ENCODE data around the gene KRTCAP2.
"Not testable (repeated sequence)": the region's sequence is repeated elsewhere in the genome, so short reads cannot be mapped to it uniquely, and the experiment has no call there.

KRTCAP2 gene

DNA sequence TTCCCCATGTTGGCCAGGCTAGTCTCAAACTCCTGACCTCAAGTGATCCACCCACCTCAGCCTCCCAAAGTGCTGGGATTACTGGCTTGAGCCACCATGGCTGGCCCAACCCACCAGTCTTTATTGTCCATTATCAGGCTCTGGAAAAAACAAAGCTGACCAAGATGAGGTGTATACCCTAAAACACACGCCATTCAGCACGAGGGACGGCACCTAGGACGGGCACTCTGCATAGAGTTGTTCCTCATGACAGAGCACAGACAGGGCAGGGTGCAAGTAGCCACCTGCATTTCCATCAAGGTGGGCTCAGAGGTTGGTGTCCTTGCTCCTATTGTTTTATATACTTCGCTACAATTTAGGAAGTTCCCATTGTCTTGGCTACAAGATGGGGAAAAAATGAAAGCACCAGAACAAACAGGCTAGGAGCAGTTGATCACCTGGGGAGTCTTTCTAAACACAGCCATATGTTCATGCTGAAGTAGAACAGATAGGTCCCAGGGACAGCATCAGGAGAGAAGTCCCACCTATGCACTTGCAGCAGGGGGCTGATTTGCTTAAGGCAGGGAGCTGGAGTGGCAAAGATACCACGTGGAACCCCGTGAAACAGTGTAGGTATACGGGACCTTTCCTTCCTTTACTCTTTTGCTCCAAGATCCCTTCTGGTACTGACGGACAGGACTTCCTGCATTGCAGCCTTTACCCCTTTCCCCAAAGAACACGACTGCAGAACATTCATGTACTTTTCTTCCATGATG lies 4.5 kb downstream of the KRTCAP2 start:
- no peak for DNase-seq (ENCODE audit: low read depth in 2 of 2)

DNA sequence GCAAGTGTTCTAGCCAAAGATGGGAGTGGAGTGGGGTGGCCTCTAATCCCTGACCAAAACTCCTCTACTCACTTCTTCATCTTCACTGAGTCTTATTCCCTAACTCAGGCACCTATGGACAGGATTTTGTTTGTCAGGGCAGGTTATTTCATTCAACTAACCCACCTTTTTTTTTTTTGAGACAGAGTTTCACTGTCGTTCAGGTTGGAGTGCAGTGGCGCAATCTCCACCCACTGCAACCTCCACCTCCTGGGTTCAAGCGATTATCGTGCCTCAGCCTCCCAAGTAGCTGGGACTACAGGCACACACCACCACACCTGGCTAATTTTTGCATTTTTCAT lies 5.0 kb downstream of the KRTCAP2 start:
- DNase-seq (ENCODE audit: low read depth in 2 of 2): not testable (repeated sequence)

DNA sequence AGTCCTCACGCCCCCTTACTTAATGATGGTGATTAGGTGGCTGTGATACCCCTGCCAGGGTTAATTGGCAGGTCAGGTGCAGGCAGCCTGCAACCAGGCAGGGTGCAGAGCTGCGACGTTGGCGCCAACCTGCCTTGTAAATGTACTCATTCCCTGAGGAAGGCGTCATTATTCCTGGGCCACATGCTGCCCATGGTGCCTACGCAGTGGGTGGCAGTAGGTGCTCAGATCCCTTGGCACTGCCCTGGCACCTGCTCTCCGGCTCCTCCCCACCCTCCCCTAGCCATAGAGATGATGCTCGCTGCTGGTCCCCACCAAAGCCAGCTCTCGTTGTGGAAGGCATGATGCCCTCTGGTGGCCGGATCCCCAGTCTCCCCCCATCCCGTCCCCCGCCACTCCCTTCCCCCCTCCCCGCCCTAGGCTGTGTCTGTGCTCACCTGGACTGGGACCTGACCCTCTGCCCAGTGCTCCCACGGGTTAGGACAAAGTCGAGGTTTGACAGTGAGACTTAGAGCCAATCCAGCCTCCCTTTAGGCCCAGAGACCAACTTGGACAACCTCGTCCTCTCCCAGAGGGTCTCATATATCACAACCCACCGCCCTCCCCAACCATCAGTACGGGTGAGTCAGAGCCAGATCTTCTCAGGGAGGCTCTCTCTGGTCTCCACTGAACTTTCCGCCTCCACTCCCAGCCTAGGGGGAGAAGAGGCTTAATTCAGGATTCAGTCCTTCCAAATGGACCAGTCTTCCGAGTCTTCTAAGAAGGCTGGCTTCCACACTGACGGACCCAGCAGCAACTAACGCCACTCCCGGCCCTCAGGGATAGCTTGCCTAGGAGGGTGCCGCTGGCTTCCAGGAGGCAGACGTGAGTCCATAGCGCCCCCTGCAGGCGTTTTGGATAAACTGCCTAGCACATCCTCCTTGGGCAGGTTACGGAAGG lies 5.7 kb downstream of the KRTCAP2 start:
- DNase-seq (ENCODE audit: low read depth in 2 of 2): peak; percentile 67 to 72

DNA sequence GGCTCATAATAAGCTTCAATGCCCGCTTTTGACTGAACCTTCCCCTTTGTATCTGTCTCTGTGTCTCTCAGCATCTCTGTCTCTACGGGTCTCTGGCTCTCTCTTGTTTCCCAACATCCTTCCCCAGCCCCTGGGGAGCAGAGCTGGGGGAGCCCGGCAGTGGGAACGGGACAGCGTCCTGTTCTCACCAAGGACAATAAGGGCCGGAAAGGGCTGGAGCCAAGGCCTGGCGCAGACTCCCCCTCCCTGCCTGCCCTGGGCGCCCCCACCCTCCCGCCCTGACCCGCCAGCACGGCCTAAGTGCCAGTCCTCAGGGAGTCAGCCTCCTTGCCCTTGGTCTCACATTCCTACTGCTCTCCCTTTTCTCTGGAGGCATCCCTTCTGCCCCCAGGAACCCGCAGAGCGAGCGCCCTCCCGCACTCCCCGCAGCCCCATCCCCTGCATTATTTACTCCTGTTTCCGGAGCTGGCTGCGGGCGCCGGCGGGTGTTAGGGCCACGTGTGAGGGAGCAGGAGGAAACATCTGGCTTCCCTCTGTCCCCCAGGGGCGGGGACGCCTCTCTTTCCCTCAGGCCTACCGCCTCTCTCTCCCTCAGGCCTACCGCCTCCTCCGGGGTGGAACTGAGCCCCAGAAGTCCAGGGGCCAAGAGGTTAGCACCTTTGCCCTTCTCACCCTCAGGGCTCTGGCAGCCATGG lies 6.5 kb downstream of the KRTCAP2 start:
- DNase-seq (ENCODE audit: low read depth in 2 of 2): no peak

DNA sequence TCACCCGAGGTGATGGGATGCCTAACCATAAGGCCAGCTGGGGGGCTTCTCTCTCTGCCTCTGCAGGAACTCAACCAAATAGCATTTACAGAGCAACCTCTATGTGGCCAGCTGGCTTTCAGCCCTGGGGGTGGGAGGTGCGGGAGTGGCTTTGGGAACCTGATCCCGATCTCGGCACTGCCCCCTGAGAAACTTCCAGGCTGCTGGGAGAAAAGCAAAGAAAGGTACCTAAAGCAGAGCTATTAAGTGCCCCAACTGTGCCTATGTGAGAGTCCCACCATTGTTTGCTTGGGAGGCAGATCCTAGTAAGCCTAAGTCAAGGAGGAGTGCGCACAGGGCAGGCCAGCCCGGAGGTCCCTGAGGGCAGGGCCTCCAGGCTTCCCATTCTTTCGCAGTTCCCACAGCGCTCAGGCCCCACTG lies 7.0 kb downstream of the KRTCAP2 start:
- no peak for DNase-seq (ENCODE audit: low read depth in 2 of 2)

DNA sequence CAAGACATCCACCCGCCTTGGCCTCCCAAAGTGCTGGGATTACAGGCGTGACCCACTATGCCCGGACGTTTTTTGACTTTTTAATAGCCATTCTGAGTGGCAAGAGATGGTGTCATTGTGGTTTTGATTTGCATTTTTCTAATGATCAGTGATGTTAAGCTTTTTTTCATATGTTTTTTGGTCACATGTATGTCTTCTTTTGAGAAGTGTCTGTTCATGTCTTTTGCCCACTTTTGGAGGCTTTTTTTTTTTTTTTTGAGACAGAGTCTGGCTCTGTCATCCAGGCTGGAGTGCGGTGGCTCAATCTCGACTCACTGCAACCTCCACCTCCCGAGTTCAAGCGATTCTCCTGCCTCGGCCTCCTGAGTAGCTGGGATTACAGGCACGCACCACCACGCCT lies 8.5 kb downstream of the KRTCAP2 start:
- not testable (repeated sequence) for DNase-seq (ENCODE audit: low read depth in 2 of 2)

DNA sequence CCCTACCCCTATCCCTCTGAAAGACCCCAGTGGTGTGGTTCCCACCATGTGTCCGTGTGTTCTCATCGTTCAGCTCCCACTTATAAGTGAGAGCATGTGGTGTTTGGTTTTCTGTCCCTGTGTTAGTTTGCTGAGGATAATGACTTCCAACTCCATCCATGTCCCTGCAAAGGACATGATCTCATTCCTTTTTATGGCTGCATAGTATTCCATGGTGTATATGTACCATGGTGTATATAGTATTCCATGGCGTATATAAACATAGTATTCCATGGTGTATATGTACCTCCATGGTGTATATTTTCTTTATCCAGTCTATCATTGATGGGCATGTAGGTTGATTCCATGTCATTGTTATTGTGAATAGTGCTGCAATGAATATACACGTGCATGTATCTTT lies 9.3 kb downstream of the KRTCAP2 start:
- DNase-seq (ENCODE audit: low read depth in 2 of 2): not testable (repeated sequence)

DNA sequence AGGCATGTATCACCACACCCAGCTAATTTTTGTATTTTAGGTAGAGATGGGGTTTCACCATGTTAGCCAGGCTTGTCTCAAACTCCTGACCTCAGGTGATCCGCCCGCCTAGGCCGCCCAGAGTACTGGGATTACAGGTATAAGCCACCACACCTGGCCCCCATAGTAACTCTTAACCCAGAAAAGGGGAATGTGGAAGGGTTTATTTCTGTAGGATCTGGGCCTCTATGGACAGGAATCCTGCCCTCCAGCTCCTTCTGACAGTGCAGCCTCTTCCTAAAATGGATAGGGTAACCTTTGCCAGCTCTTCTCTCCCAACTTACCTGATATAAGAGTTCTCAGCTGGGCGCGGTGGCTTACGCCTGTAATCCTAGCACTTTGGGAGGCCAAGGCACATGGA lies 10.5 kb downstream of the KRTCAP2 start:
- DNase-seq (ENCODE audit: low read depth in 2 of 2): not testable (repeated sequence)

DNA sequence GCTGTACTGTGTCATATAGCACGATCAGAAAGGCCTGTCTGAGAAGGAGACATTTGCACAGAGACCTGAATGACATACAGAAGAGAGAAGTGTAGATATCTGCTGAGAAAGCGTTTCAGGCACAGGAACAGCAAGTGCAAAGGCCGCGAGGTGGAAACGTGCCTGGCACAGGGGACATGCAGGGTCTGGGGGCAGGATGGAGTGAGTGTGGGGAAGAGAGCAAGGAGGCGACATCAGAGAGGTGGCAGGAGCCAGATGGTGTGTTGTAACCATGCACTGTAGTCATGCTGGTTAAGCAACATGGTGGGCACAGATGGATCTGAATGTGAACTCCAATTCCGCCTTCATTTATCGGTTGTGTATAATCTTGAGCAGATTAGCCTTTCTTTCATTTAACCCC lies 13.0 kb downstream of the KRTCAP2 start:
- DNase-seq (ENCODE audit: low read depth in 2 of 2): no peak

DNA sequence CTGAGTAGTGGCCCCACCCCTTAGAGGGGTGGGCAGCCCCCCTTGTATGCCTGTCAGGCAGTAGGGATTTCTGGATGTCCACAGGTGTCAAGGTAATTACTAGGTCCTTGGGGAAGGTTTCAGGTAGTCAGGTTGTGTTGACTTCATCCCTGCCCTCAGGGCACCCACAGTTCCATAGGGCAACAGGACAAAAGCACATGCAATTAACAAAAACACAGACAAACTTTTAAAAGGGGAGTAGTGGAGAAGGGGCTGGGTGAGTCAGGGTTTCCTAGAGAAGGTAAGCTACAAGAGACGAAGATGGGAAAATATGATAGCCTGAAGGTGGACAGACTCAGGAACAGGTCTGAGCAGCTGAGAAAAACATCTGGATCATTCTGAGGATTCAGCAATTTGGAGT lies 14.1 kb downstream of the KRTCAP2 start:
- DNase-seq (ENCODE audit: low read depth in 2 of 2): no peak

DNA sequence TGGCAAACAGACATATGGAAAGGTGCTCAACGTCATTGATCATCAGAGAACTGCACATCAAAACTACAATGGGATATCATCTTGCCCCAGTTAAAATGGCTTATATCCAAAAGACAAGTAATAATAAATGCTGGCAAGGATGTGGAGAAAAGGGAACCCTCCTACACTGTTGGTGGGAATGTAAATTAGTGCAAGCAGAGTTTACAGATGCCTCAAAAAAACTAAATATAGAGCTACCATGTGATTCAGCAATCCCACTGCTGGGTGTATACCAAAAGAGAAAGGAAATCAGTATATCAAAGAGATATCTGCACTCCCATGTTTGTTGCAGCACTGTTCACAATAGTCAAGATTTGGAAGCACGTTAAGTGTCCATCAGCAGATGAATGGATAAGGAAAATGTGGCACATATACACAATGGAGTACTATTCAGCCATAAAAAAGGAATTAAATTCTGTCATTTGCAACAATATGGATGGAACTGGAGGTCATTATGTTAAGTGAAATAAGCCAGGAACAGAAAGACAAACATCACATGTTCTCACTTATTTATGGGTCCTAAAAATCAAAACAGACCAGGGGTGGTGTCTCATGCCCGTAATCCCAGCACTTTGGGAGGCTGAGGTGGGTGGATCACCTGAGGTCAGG lies 17.0 kb downstream of the KRTCAP2 start:
- not testable (repeated sequence) for DNase-seq (ENCODE audit: low read depth in 2 of 2)

DNA sequence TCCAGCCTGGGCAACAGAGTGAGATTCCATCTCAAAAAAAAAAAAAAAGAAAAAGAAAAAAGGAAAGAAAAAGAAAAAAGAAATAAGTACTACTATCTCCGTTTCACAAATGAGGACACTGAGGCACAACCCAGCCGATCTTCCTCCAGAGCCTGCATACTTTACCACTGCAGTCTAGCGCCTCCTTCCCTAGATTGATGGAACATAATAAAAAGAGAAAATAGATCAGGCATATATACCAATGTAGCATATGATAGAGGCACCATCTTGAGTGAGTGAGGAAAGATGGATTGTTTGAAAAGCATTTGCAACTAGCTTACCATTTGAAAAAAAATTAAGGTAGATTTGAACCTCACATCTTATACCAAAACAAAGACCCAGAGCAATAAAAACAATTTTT lies 27.6 kb downstream of the KRTCAP2 start:
- DNase-seq (ENCODE audit: low read depth in 2 of 2): no peak

DNA sequence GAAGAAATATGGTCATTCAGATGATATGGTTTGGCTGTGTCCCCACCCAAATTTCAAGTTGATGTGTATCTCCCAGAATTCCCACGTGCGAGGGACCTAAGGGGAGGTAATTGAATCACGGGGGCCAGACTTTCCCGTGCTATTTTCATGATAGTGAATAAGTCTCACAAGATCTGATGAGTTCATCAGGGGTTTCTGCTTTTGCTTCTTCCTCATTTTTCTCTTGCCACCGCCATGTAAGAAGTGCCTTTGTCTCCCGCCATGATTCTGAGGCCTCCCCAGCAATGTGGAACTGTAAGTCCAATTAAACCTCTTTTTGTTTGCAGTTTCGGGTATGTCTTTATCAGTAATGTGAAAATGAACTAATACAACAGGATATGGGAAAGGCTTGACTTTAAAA lies 31.4 kb downstream of the KRTCAP2 start:
- DNase-seq (ENCODE audit: low read depth in 2 of 2): no peak

DNA sequence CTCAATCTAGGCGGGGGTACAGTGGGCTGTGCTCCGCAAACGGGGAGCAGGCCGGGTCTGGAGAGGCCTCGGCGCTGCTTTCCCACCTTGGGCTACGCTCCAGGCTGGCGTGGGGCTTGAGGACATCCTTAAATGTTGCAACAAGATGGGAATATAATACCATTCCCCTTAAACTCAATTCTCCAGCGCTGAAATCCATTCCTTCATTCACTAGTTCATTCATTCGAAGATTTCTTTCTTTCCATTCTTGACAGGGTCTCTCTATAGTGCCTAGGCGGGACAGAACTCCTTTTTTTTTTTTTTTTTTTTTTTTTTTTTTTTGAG lies 32.5 kb downstream of the KRTCAP2 start:
- DNase-seq (ENCODE audit: low read depth in 2 of 2): no peak

DNA sequence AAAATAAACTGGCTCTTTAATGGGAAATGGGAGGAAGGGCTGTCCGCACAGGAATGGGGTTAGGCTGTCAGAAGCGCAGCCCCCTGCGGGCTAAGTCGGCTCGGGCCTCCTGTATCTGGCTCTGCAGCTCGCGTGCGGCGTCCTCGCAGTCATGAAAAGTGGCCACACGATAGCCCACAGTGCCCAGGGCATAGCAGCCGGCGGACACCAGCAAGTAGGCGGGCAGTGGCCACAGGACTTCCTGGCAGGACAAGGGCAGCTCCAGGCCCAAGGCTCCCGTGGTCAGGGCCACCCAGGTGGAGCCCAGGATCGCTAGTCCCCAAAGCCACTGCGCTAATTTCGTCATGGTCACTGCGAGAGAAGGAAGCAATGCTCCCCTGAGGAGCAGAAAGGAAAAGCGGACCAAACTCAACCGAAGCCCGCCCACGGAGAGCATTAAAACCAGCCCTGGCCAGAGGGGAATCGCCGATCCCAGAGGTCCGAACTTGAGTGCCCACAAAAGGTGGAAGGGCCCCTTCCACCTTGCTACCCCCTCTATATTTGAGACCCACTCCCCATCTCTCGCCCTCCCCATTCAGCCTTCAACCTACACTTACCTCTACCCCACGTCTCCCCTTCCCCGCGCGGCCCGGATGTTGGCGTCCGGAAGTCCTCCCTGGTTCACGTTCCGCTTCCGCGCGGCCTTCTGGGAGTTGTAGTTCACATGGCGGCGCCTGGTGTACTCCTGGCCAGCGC lies 33.0 kb downstream of the KRTCAP2 start, which contains the start of gene DPM3:
Gene DPM3, minus strand, starts transcription at position 637 of the 735 bp plus-strand sequence. Its CDS starts 291 bp downstream, at position 346.
- DNase-seq (ENCODE audit: low read depth in 2 of 2): peak; percentile 78 to 83

DNA sequence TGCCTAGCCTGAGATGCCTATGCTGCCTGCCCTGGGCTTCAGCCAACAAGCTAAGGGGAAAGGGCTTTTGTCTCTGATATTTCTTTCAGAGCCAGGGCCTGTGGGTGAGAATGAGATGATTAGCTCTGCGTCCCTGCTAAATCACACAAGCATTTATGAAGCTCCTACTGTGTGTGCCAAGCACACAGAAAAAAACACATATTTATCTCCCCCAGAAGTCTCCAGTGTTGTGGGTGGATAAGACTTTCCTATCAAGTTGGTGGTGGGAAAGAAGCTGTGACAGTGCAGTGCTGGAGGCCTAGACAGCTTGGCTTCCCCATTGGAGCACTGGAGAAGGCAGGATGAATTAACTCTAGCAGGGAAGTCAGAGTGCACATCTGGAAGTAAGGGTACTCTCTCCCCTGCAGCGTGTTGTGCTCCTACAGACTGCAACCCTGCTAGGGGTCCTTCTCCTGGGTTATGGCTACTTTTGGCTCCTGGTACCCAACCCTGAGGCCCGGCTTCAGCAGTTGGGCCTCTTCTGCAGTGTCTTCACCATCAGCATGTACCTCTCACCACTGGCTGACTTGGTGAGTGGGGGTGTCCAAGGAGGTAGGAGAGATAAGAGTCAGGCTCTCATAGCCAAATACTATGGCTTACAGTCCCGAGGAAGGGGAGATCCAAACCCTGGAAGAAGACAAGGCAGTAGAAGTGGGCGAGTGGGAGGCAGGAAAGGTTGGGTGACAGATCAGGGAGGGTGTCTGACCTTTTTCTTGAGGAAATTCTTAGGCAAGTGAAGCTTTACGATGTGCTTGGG lies 35.8 kb downstream of the KRTCAP2 start:
- no peak for DNase-seq (ENCODE audit: low read depth in 2 of 2)

DNA sequence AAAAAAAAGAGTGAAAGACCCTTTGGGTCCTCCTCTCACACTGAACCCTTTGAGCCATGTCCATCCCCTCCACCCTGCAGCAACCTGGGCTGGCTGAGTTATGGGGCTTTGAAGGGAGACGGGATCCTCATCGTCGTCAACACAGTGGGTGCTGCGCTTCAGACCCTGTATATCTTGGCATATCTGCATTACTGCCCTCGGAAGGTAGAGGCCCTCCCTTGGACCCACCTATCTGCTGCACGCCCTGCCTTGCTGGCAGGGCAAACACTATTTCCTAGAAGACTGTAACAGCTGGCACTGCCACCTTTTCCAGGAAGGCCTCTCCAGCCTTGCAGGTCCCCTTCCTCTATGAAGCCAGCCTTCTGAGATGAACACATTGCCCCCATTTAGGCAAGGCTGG lies 36.4 kb downstream of the KRTCAP2 start:
- no peak for DNase-seq (ENCODE audit: low read depth in 2 of 2)

DNA sequence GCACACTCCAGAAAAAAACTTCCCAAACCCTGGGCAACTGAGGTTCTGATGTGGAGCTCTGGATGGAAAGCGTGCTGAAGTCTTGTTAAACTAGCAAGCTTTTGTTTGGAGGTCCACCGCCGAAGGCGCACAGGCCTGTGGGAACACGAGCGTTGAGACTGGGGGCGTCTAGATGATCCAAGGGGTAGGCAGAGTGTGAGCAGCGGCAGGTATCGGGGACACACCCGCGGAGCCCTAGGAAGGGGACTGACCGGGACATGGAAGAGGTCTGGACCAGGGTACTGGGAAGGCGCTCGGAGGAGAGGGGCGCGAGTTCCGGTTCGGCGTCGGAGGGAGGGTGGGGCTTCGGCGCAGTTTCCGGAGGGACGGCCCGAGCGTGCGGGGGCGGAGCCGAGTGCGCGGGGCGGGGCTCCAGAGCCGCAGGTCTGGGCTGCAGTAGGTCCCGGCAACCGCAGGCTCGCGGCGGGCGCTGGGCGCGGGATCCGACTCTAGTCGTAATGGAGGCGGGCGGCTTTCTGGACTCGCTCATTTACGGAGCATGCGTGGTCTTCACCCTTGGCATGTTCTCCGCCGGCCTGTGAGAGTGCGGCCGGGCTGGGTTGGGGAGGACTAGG lies 37.6 kb downstream of the KRTCAP2 start, which contains the start of gene SLC50A1:
Gene SLC50A1, plus strand, starts transcription at position 438 of the 614 bp plus-strand sequence. Its CDS starts 60 bp downstream, at position 498.
- DNase-seq (ENCODE audit: low read depth in 2 of 2): peak; percentile 74 to 90

DNA sequence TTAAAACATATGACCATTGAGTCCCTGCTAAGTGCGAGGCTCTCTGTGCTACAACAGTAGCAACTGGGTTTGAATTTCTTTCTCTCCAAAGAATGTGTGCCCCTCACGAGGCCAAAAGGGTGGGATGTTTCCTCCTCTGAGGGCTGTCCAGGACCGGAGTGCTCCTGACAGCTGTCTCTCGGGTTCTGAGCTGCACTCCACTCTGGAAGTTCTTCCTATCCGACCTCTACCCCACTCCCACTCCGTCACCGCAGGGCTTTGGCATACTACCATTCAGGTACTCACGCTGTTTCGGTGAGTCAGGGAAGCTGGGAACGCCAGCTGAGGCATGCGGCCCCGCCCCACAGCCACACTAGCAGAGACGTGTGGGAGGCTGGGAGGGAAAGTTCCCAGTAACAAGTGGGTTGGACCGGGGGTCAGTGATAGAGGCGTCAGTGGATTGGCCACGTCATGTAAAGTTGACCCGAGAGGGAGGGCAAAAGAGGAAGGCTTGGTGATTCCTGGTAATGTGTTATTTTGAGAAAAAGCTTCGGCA lies 38.2 kb downstream of the KRTCAP2 start:
- peak; percentile 58 to 64 for DNase-seq (ENCODE audit: low read depth in 2 of 2)

Measured in stimulated activated CD8-positive, alpha-beta memory T cell treated with anti-CD3 and anti-CD28 coated beads, Interleukin-7, amount 100 ng/mL, for 4 hours (primary cell).